T follicular helper cell (primary cell): ENCODE data around the gene SOX6.

Source experiments
- DNase-seq: peaks from one replicate; pipeline ENCODE4 v3.0.0-alpha.2; 2020; ENCODE audit warnings: low read depth

Gene SOX6

DNA sequence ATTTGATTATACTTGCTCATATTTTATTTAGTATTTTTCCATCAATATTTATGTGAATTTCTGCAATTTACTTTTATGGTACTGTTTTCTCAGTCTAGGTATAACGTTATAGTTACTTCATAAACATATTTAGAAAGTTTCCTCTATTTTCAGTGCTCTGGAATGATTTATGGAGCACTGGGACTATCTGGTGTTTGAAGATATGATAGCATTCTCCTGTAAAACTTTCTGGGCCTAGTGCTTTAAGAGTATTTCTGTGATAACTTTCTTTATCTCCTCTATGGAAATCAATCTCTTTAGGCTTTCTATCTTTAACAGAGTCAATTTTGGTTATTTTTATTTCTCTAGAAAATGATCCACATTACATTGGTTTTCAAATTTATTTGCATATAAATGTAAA, 85.1 kb downstream of the SOX6 start:
- no peak for DNase-seq

DNA sequence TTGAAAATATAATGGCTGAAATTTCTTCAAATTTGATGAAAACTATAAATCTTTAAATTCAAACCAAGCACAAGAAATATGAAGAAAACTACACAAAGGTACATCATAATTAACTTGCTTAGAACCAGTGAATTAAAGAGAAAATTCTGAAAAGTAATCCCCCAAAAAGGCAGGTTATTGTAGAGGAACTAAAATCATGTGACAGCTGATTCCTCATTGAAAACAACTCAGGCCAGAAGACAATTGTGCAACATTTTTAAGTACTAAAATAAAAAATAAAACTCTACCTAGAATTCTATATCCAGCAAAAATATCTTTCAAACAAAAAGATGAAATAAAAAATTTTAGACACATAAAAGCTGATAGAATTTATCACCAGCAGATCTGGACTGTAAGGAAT, 90.3 kb downstream of the SOX6 start:
- no peak for DNase-seq

DNA sequence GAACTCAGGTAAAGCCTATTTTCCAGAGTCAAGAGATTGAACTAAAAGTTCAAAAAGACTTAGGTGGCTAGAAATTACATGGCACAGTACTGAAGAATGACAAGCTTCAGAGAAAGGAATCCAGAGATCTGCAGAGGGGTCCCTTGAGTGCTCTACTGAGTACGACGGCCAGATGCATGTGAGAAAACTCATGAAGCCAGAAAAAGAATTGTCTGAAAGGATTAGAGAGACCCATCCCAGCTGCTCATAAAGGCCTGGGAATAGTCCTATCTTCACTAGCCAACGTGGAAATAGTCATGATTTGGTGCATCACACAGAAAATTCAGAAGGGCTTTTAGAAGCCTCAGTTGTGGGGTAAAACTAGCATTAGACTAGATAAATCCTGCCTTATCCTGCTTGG, 91.3 kb downstream of the SOX6 start:
- no peak for DNase-seq

DNA sequence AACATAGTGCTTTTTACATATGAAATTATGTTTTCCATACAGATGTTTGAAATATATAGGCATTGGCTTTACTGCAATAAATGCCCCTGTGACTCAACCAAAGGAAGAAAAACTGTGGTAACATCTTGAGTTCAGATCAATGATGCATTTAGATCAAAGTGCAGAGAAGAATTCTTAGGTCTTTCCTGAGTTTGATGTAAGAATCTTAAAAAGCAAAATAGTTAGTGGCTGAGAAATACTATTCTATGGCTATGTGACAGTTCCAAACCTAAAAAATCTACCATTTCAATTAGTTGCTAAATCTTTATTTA, 93.7 kb downstream of the SOX6 start:
- DNase-seq: no peak

DNA sequence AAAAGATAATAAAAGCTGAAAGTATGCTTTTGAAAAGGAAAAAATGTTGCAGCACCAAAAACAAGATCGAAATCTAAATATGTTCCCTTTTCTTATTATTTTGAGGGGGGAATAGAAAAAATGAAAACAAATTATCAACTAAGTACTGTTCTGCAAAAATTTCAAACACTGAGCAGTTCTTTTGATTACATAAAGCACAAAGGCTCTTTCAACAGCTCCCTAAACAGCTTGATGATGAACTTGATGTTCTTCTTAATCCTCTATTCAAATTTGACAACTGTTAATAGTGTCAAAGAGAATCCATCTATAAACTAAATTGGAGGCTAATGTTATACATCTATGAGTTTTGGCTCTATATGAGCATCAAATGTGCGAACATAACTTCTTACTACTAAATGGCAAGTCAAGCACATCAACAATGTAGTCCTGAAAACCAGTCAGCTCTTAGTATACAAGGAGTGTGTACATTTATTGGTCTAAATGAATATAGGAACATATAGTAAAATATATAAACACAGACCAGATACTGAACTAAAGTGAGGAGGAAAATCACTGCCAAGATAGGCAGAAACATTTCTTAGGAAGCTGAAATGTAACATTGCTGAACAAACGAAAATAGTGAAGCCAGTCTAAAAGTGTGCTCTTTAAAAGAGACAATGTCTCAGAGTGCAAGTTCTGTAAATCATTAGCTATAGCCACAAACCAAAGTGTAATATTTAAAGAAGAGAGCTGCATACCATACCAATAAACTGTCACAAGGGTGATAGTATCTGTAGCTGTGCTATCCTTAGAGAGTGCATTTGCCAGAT, 94.3 kb downstream of the SOX6 start:
- no peak for DNase-seq

DNA sequence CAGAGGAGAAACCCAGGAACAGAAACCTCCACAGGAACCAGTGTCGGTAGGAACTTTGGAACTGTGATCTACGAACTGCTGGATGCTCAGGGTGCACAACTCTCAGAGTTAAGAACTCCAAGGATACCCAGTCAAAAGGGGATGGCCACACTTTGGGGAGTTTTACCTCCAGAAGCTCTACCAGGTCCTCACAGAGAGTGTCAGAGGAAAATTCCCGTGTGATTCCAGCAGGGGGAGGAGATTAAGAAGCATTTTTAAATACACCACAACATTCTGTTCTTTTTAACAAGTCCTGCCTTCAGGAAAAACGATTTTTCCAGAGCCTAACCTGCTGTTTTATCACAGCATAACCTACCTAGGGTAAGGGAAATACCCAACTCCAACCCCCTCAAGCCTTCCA, 104.0 kb downstream of the SOX6 start:
- no peak for DNase-seq

DNA sequence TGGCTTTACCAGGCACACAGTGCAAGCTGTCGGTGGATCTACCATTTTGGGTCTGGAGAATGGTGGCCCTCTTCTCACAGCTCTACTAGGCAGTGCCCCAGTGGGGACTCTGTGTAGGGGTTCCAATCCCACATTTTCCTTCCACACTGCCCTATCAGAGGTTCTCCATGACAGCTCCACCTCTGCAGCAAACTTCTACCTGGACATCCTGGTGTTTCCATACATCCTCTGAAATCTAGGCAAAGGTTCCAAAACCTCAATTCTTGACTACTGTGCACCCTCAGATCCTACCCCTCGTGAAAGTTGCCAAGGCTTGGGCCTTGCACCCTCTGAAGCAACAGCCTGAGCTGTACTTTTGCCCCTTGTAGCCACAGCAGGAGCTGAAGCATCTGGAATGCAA, 108.1 kb downstream of the SOX6 start:
- no peak for DNase-seq

DNA sequence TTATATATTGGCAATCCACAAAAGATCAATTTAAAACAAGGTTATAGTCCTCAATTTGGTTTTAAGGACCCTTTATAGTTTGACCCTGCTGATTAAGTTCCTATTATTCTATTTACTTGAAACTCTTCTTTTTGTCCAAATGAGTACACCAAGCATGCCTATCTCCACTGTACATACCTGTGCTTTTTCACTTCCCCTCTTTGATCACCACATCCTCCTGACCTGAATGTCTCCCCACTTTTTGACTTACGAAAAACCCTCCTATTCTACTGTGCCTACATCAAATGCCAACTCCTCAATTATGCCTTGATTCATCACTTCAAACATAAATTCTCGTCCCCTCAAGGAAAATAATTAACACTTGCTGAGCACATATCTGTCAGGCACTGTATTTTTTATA, 113.5 kb downstream of the SOX6 start:
- DNase-seq: no peak

DNA sequence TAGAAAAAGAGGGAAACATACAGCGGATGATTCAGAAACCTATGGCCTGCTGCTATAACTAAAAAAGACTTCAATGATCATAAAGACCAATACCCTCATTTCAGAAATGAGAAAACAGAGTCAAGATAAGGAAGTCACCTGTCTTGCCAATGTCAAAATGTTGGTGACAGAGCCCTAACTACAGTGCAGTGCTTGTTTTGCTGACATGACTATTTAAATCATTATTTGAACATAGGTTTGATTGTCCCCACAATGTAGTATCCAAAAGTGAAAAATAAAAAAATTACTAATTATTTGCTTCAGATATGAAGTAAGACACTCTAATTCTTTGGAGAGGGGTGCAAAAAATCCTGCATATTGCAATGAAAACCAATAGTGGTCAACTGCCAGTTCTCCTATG, 115.7 kb downstream of the SOX6 start:
- no peak for DNase-seq

DNA sequence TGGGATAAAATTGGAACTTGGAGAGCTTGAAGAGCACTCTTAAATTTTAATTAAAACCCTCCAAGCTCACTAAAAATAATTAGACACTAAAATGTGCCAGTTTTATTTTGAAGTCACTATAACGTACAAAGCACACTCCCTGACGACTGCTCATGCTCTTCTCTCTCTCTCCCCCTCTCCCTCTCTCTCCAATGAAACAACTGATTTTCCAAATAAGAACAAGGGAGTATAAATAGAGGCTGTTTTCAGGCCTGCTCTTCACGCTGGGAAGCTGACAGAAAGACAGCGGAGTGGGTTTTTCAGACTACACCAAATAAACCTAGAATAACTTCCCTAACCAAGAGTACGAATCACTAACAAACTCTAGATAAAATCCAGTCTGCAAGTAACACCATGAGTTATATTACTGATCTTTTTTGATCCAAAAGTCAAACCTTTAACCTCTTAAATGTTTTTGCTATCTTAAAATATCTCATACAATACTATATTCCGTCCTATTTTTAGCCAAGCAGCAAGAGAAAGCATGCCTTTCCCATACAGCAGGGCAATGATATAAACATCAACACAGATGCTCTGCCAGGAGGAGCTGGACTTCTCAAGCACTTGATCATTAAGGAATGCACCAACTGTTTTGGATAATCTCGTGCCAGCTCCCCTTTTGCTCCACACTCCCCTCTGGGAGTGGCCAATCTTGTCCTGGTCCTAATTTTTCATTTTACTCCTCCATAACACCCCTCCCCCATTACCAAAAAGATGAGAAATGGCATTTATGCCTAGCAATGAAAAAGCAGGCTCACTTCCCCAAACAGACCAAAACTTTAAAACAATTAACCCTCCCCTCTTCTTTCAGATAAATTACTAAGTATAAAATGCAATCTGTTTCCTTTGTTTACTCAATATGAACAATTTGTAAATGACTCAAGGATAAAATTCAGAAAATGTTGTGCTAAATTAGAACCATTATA, 116.9 kb downstream of the SOX6 start:
- no peak for DNase-seq

DNA sequence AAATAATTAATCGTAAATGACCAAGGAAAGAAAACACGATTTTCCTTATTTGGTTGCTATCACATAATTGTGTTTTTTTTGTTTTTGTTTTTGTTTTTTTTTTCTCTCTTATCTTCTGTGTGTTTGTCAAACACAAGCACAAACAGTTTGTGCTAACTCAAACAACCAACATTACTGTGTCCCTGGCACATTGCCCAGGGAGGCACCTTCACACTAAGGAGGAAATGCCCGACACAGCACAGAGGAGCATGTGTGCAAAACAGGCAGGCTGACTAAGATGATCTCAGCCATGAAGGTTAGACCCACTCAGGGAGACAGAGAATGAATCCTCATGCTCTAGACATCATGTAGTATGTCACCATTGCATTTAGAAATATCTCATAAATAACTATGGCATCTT, 130.1 kb downstream of the SOX6 start:
- DNase-seq: no peak

DNA sequence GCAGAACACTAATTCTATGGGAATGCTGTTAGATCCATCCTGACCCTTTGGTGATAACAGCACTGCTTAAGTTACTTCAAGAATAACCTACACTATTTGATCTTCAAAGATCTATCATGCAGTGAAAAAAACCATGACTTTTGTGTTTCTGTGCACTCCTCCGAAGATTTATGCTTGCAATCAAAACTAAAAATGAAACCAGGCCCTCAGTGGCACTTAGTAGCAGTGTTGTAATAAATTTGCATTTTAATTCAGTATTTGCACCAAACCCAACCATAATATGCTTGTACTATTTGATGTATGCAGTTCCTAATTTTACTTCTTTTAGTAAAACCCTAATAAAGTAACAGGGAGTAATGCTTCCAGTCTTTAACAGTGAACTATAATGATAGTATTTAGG, 130.7 kb downstream of the SOX6 start:
- no peak for DNase-seq

DNA sequence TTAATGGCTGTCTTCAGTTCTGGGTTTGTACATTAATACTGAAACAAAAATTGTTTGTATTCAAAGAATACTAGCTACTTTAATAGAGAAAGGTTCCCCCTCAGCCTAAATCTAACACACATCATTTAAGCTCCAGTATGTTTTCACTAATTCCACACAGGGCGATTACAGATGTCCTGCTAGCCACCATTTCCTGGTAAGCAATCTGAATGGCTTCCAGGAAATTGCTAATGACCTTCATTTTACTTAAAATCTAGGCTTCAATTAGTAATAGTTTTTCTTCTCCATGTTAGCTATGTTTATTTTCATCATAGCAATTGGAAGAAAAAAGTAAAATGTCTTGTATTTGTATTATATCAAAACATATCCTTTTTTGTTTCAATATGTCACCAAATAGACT, 132.8 kb downstream of the SOX6 start:
- no peak for DNase-seq

DNA sequence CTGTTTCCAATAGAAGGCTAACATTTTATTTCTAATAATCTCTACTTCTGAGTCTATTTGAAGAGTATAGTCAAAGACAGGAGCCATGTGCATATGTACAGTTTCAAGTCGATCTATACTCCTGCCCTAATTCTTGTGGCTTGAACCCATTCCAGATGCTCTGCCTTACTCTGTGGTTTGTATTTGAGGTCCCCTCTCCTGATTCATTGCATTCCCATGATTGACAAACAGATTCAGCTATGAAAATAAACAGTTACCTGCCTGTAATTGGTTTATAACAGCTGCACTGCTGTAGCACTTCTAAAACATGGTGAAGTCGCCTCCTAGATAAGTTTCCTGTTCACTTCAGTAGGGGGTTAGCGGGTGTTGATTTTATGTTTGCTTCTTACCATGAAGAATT, 138.7 kb downstream of the SOX6 start:
- no peak for DNase-seq

DNA sequence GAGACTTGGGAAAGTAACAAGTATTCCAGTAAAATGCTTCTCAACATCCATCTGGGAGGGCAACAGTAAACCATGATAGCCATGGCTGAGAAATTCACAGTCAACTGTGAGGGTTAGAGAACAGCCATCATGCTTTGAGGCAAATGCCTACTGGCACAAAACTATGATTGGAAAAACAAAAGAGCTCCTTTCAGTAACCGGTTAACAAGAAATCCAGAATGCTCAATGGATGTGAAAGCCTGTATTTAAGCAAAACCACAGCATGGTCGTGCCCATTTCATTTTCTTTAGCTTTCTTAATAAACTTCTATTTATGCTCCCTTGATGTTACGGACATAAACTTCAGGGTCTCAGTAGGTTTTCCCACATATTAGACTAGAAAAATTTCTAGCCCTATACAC, 139.5 kb downstream of the SOX6 start:
- no peak for DNase-seq

DNA sequence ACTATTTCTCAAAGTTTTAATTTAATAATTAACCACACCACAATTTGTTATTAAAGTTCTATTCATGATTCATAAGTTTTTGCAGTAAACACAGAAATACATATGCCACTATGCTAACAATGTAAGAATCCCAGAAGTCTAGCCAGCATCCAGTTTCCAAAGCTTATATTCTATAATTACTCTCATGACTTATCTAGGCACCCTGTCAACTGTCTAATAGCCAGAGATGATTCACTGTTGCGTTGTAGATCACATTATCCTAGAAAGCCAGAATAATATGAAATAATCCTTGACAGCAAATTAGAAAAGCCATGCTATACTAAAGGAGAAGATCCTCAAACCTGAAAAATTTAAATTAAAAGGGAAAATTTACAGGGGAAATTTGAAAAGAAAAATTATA, 141.0 kb downstream of the SOX6 start:
- DNase-seq: no peak

DNA sequence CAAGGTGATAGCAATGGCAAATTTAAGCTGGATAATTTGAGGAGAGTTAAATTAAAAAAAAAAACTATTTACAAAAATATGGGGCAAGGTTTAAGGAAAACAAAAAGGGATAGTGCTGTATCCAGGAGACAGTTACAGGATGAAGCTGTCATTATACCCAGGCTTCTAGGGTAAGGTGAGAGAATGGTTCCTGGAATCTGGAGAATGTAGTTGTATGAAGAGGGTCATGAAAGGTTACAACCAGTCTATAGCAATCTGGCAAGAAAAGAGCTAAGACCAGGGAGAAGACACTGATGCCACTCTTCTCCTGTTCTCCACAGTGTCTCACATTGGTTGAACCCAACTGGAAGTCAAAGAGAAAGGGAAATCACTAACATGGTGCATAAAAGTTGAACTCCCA, 144.9 kb downstream of the SOX6 start:
- no peak for DNase-seq

DNA sequence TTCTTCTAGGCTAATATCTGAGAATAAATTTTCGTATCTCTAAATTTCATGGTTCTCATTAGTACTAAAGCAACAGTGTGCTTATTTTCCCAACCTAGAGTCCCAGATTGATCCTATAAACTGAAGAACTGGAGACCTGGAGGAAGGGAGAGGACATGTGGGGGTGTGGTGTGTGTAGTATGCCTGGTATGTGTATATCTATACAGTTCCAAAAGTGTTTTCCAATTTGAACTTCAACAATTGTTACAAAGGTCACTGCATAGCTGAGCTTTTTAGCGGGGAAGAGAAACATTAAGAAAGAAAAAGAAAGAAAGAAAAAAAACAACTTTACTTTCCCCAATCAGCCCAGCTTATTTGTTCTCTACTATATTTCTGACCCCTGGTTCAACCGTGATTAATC, 152.1 kb downstream of the SOX6 start:
- DNase-seq: no peak

DNA sequence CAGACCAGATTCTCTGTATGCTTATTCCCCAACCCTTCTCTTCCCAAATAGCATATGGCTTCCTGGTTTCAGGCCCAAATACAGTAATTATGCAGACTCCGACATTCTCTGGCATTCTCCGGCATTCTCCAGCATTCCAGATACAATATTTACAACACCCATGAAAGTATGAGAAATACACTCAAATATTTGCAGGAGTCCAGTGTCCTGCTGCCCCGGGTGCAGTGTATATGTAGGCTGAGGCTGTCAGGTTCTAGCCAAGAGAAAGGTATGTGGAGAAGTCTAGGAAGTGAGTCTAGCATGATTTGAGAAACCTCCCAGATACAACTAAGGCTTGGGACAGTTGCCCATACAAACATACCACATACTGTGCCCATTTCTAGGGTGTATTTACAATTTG, 160.7 kb downstream of the SOX6 start:
- DNase-seq: no peak

DNA sequence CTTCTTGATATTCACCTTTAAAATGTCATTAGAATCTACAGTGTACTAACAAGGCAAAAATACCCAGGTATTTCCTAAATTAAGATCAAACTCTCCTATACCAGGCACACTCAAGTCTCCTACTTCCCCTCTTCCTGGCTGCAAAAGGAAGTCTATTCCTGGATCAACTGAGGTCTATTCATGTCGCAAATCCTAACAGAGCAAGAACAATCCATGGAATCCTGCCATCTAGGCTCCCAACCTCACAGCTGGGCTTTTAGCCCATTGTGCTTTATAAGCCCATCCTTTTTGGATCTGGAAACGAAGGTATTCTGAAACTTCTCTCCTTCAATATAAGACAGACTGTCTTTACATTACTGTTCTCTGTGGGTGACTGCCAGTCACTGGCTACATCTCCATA, 161.8 kb downstream of the SOX6 start:
- DNase-seq: no peak

DNA sequence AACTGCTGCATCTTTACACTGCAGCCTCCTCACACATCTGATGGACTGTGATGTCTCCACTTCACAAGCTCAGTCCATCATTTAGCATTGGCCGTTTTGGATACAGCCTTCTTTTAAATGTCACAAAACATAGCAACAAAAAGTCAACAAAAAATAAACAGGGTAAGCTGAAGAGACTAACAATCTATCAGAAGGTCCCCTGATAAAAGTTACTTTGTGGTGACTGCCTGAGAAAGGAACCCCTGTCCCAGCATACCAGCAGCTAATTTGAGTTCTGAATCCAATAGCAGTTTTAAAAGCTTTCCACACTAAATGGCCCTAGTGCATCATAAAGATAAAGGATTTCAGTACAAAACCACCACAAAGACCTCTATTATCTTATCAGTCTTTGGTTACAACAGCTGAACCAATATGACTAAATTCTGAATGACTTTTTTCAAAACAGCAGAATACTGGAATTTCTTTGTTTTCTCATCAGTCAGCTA, 162.4 kb downstream of the SOX6 start:
- DNase-seq: no peak

DNA sequence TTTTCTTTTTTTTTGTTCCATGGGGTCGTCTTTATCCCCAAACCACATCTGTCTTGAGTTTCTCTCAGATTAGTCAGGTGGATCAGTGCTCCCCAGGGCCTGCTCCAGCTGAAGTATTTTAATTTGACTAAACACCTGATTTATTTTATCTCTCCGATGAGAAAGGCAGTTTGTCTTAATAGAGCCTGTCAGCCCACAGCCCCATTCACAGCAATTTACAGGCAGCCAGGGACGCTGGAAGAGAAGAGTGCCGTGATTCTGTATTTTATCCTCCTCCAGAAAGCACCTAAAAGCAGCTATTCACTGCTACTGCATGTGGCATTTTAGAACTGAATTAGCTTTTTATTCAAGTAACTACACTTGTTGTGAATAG, 164.5 kb downstream of the SOX6 start:
- DNase-seq: no peak

DNA sequence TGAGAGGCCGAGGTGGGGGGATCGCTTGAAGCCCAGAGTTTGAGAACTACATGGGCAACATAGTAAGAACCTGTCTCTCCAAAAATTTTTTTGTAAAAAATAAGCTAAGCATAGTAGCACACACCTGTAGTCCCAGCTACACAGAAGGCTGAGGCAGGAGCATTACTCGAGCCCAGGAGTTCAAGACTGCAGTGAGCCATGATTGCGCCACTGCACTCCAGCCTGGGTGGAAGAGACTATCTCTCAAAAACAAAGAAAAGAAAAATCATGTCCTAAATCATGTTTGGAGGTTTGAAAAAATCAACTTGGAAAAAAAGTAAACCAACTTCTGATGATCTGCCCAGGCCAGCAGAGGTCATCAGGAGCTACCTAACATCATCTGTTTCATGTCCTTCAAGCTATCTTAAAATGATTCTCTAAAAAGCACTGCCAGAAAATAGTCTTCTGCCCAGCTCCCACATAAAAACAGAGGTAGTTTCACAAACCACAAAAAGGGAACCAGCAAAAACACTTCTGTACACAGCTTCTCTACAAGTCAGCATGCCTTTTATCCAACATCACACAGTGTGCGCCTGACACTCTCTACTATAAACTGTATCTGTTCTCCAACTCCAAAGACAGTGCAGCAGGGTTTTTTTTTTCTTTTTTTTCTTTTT, 165.0 kb downstream of the SOX6 start:
- DNase-seq: no peak
